Brain microvascular endothelial cell (primary cell): Measurements from ENCODE around the gene AIFM1.

Source experiments
- DNase-seq: peaks from one replicate; pipeline ENCODE4 v3.0.0-alpha.2; 2020
- H3K27ac ChIP-seq: fragments of 250-450 bp; sonication (Bioruptor Pico); 2 replicates; pipeline ENCODE4 v1.5.1; 2020; ENCODE audit warnings: mild to moderate bottlenecking, moderate library complexity
- H3K27me3 ChIP-seq: fragments of 250-450 bp; sonication (Bioruptor Pico); replicated peaks from 2 replicates; pipeline ENCODE4 v1.5.1; 2020; ENCODE audit warnings: mild to moderate bottlenecking
- H3K36me3 ChIP-seq: fragments of 250-450 bp; sonication (Bioruptor Pico); replicated peaks from 2 replicates; pipeline ENCODE4 v1.5.1; 2020; ENCODE audit warnings: mild to moderate bottlenecking
- H3K4me3 ChIP-seq: 2 replicates; pipeline ENCODE4 v1.5.1; 2011; ENCODE audit warnings: low read depth, mild to moderate bottlenecking, control low read depth, low read length, moderate library complexity
- CTCF ChIP-seq: IDR thresholded peaks from 2 replicates; pipeline ENCODE4 v1.5.1; 2011; ENCODE audit warnings: low read depth, mild to moderate bottlenecking, moderate library complexity, low read length, control low read depth, inconsistent platforms; ENCODE audit errors: missing control alignments
- in situ Hi-C: cut with HindIII; loops from 2 replicates; pipeline ENCODE4 v1.10.0; 2017; ENCODE audit warnings: low sequenced_read_pairs, low pct_ligation_motif_present

AIFM1 gene

GRCh38 chrX:130167040-130167439 is 1.4 kb upstream of the AIFM1 start:
- no peak overlapping the region for H3K4me3 ChIP-seq
- H3K27me3 ChIP-seq = no peaks in the 10 kb centered on the region
- H3K36me3 ChIP-seq = no peaks in the 10 kb centered on the region
- in situ Hi-C loops = no loop called here
- TF ChIP-seq CTCF = no peak
- no peak for DNase-seq
- no peak overlapping the region for H3K27ac ChIP-seq

GRCh38 chrX:130166503-130166777 is 799 bp upstream of the AIFM1 start:
- H3K4me3 ChIP-seq = peak overlapping the region; percentile 79
- peak overlapping the region; percentile 88 for H3K27ac ChIP-seq
- H3K36me3 ChIP-seq = no peaks in the 10 kb centered on the region
- no peak for TF ChIP-seq CTCF
- no peak for DNase-seq
- in situ Hi-C loops = no loop called here
- H3K27me3 ChIP-seq = no peaks in the 10 kb centered on the region

GRCh38 chrX:130165181-130165702 is 399 bp downstream of the AIFM1 start:
- H3K36me3 ChIP-seq = no peaks in the 10 kb centered on the region
- in situ Hi-C loops = no loop called here
- peak overlapping the region; percentile 79 for H3K4me3 ChIP-seq
- no peak for TF ChIP-seq CTCF
- DNase-seq = peak; percentile 16
- peak overlapping the region; percentile 88 for H3K27ac ChIP-seq
- H3K27me3 ChIP-seq = no peaks in the 10 kb centered on the region

- no peak for TF ChIP-seq CTCF
- no peaks in the 10 kb centered on the region for H3K27me3 ChIP-seq
- no peaks in the 10 kb centered on the region for H3K36me3 ChIP-seq
- in situ Hi-C loops = no loop called here
- H3K4me3 ChIP-seq = no peak overlapping the region
- DNase-seq = no peak
- no peak overlapping the region for H3K27ac ChIP-seq
These were observed 2.2 kb downstream of the AIFM1 start for GRCh38 chrX:130163398-130163797.

GRCh38 chrX:130162094-130162735 is 3.4 kb downstream of the AIFM1 start:
- Histone ChIP-seq H3K36me3 (no peaks in the 10 kb centered on the region), H3K27me3 (no peaks in the 10 kb centered on the region), H3K4me3 (no peak overlapping the region), H3K27ac (no peak overlapping the region)
- in situ Hi-C loops = no loop called here
- TF ChIP-seq CTCF = no peak
- DNase-seq = no peak

- in situ Hi-C loops = no loop called here
- H3K4me3 ChIP-seq = no peak overlapping the region
- no peak overlapping the region for H3K27ac ChIP-seq
- DNase-seq = no peak
- no peaks in the 10 kb centered on the region for H3K27me3 ChIP-seq
- no peak for TF ChIP-seq CTCF
- no peaks in the 10 kb centered on the region for H3K36me3 ChIP-seq
These were observed 5.9 kb downstream of the AIFM1 start for GRCh38 chrX:130159776-130160175.
